ENCODE results near the gene CREB5. TPM values are rescaled to one million over a fixed set of nuclear protein-coding genes. Genes with fewer than 3 reads are reported as not detected.

CREB5 gene
- total RNA-seq, 2 donors from 2014 or later: 0.53 to 2.6 TPM

GRCh38 chr7:28873365-28873764 is 461.0 kb downstream of the CREB5 start:
- Mint-ChIP-seq H3K27me3 (ENCODE audit: insufficient read depth) (no peaks in the 10 kb centered on the region), H3K27ac (no peak overlapping the region), H3K9me3 (no peaks in the 10 kb centered on the region), H3K4me3 (no peak overlapping the region), H3K4me1 (peaks cover 11% of the 10 kb centered on the region), H3K36me3 (ENCODE audit: low read depth) (no peaks in the 10 kb centered on the region)
- Histone ChIP-seq H3K4me1 (ENCODE audit: control insufficient read depth, insufficient read depth, low read length) (no peaks in the 10 kb centered on the region), H3K4me3 (ENCODE audit: low read length) (no peak overlapping the region), H3K9me3 (ENCODE audit: control insufficient read depth, low read length) (no peaks in the 10 kb centered on the region), H3K27me3 (ENCODE audit: control insufficient read depth, insufficient read depth, low read length, poor library complexity, severe bottlenecking) (no peaks in the 10 kb centered on the region), H3K27ac (ENCODE audit: low read depth, low read length) (no peak overlapping the region), H3K36me3 (ENCODE audit: control insufficient read depth, insufficient read depth, low read length) (no peaks in the 10 kb centered on the region), H3K9ac (ENCODE audit: extremely low read depth, low read length, poor library complexity, severe bottlenecking) (no peak overlapping the region)
- no peak for DNase-seq
- no peak for TF ChIP-seq CTCF (conservative IDR thresholded peaks at IDR 0.05)
- WGBS, 2 experiments (ENCODE audit: insufficient coverage in 1 of 2, insufficient read length in 1 of 2): 96 to 100% methylated on average over 1 to 2 of the region's 3 CpGs

- H3K27me3 ChIP-seq (ENCODE audit: control insufficient read depth, insufficient read depth, low read length, poor library complexity, severe bottlenecking): no peaks in the 10 kb centered on the region
- no peaks in the 10 kb centered on the region for H3K4me1 ChIP-seq (ENCODE audit: control insufficient read depth, insufficient read depth, low read length)
- no peaks in the 10 kb centered on the region for H3K9me3 ChIP-seq (ENCODE audit: control insufficient read depth, low read length)
- DNase-seq: no peak
- no peak for TF ChIP-seq CTCF (conservative IDR thresholded peaks at IDR 0.05)
- WGBS, 2 experiments (ENCODE audit: insufficient coverage in 1 of 2, insufficient read length in 1 of 2): 87 to 88% methylated on average over 1 of the region's 1 CpG
- no peak overlapping the region for H3K4me3 ChIP-seq (ENCODE audit: low read length)
- H3K27ac Mint-ChIP-seq: no peak overlapping the region
- H3K27me3 Mint-ChIP-seq (ENCODE audit: insufficient read depth): no peaks in the 10 kb centered on the region
- no peaks in the 10 kb centered on the region for H3K36me3 Mint-ChIP-seq (ENCODE audit: low read depth)
- no peaks in the 10 kb centered on the region for H3K9me3 Mint-ChIP-seq
- H3K27ac ChIP-seq (ENCODE audit: low read depth, low read length): no peak overlapping the region
- H3K4me1 Mint-ChIP-seq: peaks cover 12% of the 10 kb centered on the region
- no peak overlapping the region for H3K4me3 Mint-ChIP-seq
- H3K9ac ChIP-seq (ENCODE audit: extremely low read depth, low read length, poor library complexity, severe bottlenecking): no peak overlapping the region
- H3K36me3 ChIP-seq (ENCODE audit: control insufficient read depth, insufficient read depth, low read length): no peaks in the 10 kb centered on the region
These were observed 461.7 kb downstream of the CREB5 start for GRCh38 chr7:28874001-28874400.

Other genes with a start within 250 kb of the CREB5 start
- gene JAZF1, start 231.7 kb upstream of the CREB5 start, total RNA-seq: 10 to 100 TPM; 18.3 to 33.6 TPM